Left lung (tissue), 10 donors: Measurements from ENCODE around the gene IL17RC. TPM values are rescaled to one million over a fixed set of nuclear protein-coding genes. Genes with fewer than 3 reads are reported as not detected.

Experiments
- ATAC-seq: fragments of 200-7000 bp; cut with Tn5 transposase; one replicate; pipeline ENCODE4 v1.9.1; 2020; ENCODE audit warnings: moderate library complexity
- DNase-seq, 4 donors: peaks; one replicate each; pipeline ENCODE4 v3.0.0-alpha.2; 2013 to 2020
- H3K27ac ChIP-seq, 2 donors: fragments of 200-600 bp; sonication (generic) in 1 of 2; one replicate each; pipeline versions ENCODE4 v1.5.0 to v1.8.0; 2020 to 2021
- H3K27me3 ChIP-seq, 2 donors: fragments of 200-600 bp; sonication (generic) in 1 of 2; one replicate each; pipeline versions ENCODE4 v1.5.0 to v1.8.0; 2020 to 2021
- H3K36me3 ChIP-seq, 2 donors: fragments of 200-600 bp; sonication (generic) in 1 of 2; one replicate each; pipeline versions ENCODE4 v1.5.0 to v1.8.0; 2020 to 2021
- H3K4me1 ChIP-seq, 2 donors: fragments of 200-600 bp; one replicate each; pipeline ENCODE4 v1.8.0; 2021
- H3K4me3 ChIP-seq, 2 donors: fragments of 200-600 bp; sonication (generic) in 1 of 2; one replicate each; pipeline versions ENCODE4 v1.5.0 to v1.8.0; 2020 to 2021; ENCODE audit warnings: mild to moderate bottlenecking in 1 of 2
- H3K9me3 ChIP-seq, 2 donors: fragments of 200-600 bp; sonication (generic) in 1 of 2; one replicate each; pipeline versions ENCODE4 v1.5.0 to v1.8.0; 2020 to 2021
- CTCF ChIP-seq, 2 donors: fragments of 200-600 bp; sonication (generic) in 1 of 2; IDR thresholded peaks; one replicate each; pipeline versions ENCODE4 v1.5.0 to v1.8.0; 2021; ENCODE audit warnings: antibody characterized with exemption in 2 of 2
- intact Hi-C, 2 donors: fragments of 100-400 bp; cut with DNase I; formaldehyde crosslinking; loops; one replicate each; pipeline versions ENCODE4 v1.11.2 to v1.14.2; 2022
- polyA plus RNA-seq, 6 donors: library from polyadenylated mRNA; unstranded; fragments of 120-200 nt; gene quantifications; one replicate each; pipeline ENCODE4 v1.2.1, GENCODE V29; 2013; ENCODE audit not compliant: insufficient read length in 6 of 6
- total RNA-seq, 2 donors: library from RNA; stranded (reverse); fragmentation: NEBNext Ultra II Directional; extraction: Animal tissue kit (Norgen Biotek cat#: 25700); gene quantifications; one replicate each; pipeline ENCODE4 v1.2.1, GENCODE V29; 2021
- donor health status: DM: no; HTN: yes; CAD: no.
- donor health status: DM: no; HTN: no; CAD: no.

The IL17RC gene
- total and polyA plus RNA-seq, 8 donors, result 20.4 to 54.4 (median 46.9) TPM

GRCh38 chr3:9918261-9919038 is 1.6 kb downstream of the IL17RC start:
- Histone ChIP-seq H3K4me1 (peaks cover 18 to 45% of the 10 kb centered on the region in 2 donors), H3K27me3 (no peaks in the 10 kb centered on the region), H3K9me3 (no peaks in the 10 kb centered on the region), H3K36me3 (no peaks in the 10 kb centered on the region), H3K4me3 (no peak overlapping the region), H3K27ac (no peak overlapping the region)
- ATAC-seq (no peak), DNase-seq (no peak)
- no peak for TF ChIP-seq CTCF (IDR thresholded peaks at IDR 0.05)
- intact Hi-C loops, result no loop called here

GRCh38 chr3:9928158-9928557 is 11.3 kb downstream of the IL17RC start:
- H3K27ac ChIP-seq, result no peak overlapping the region
- no peak overlapping the region for H3K4me3 ChIP-seq
- no peaks in the 10 kb centered on the region for H3K27me3 ChIP-seq
- H3K36me3 ChIP-seq, result peaks cover 0 to 20% of the 10 kb centered on the region in 2 donors
- ATAC-seq (no peak), DNase-seq (peak in 1 of 4 donors; percentile 78)
- peaks cover 0 to 11% of the 10 kb centered on the region in 2 donors for H3K4me1 ChIP-seq
- intact Hi-C loops, result no loop called here
- no peak for TF ChIP-seq CTCF (IDR thresholded peaks at IDR 0.05)
- no peaks in the 10 kb centered on the region for H3K9me3 ChIP-seq

GRCh38 chr3:9930804-9931418 is 14.0 kb downstream of the IL17RC start:
- Histone ChIP-seq H3K9me3 (no peaks in the 10 kb centered on the region), H3K36me3 (peaks cover 0 to 9% of the 10 kb centered on the region in 2 donors), H3K27me3 (no peaks in the 10 kb centered on the region), H3K27ac (no peak overlapping the region), H3K4me1 (peaks cover 8 to 31% of the 10 kb centered on the region in 2 donors), H3K4me3 (no peak overlapping the region)
- intact Hi-C loops, result no loop called here
- no peak for ATAC-seq
- DNase-seq, result no peak
- no peak for TF ChIP-seq CTCF (IDR thresholded peaks at IDR 0.05)

- Histone ChIP-seq H3K27me3 (no peaks in the 10 kb centered on the region), H3K27ac (peak overlapping the region; percentile 87 to 88), H3K4me1 (peaks cover 8 to 38% of the 10 kb centered on the region in 2 donors), H3K9me3 (no peaks in the 10 kb centered on the region), H3K4me3 (peak overlapping the region; percentile 79 to 89), H3K36me3 (peaks cover 0 to 18% of the 10 kb centered on the region in 2 donors)
- intact Hi-C loops, result no loop called here
- DNase-seq (no peak), ATAC-seq (no peak)
- TF ChIP-seq CTCF (IDR thresholded peaks at IDR 0.05), result no peak
These were observed 15.6 kb downstream of the IL17RC start for GRCh38 chr3:9932535-9932842.

- no peaks in the 10 kb centered on the region for H3K27me3 ChIP-seq
- peaks cover 8 to 38% of the 10 kb centered on the region in 2 donors for H3K4me1 ChIP-seq
- peak overlapping the region; percentile 79 to 89 for H3K4me3 ChIP-seq
- peak; percentile 56 to 77 for TF ChIP-seq CTCF (IDR thresholded peaks at IDR 0.05)
- intact Hi-C loops, result no loop called here
- peak; percentile 87 for ATAC-seq
- peaks cover 0 to 23% of the 10 kb centered on the region in 2 donors for H3K36me3 ChIP-seq
- H3K9me3 ChIP-seq, result no peaks in the 10 kb centered on the region
- peak; percentile 61 to 96 (median 84) for DNase-seq
- H3K27ac ChIP-seq, result peak overlapping the region; percentile 87 to 88
These were observed 16.1 kb downstream of the IL17RC start for GRCh38 chr3:9932843-9933560.
